GM19438 (cell line): ENCODE measurements around the gene COX4I1.
A peak's percentile ranks its signal among the peaks of the same experiment; 100 is the strongest.
"Not testable (repeated sequence)": the region's sequence is repeated elsewhere in the genome, so short reads cannot be mapped to it uniquely, and the experiment has no call there.

ENCODE experiments used
- ATAC-seq: cut with Tn5 transposase; IDR thresholded peaks from one replicate; pipeline ENCODE4 v1.9.1; 2021; ENCODE audit warnings: low read depth; ENCODE audit not compliant: unreplicated experiment

The COX4I1 gene

GRCh38 chr16:85798283-85798776 is 1.2 kb upstream of the COX4I1 start:
- ATAC-seq = no peak

GRCh38 chr16:85798901-85799496 is 496 bp upstream of the COX4I1 start:
- peak; percentile 12 for ATAC-seq

- ATAC-seq = no peak
Measured at GRCh38 chr16:85800321-85800669, 800 bp downstream of the COX4I1 start.

- no peak for ATAC-seq
Measured at GRCh38 chr16:85803570-85803969, 4.1 kb downstream of the COX4I1 start.

- ATAC-seq = no peak
Measured at GRCh38 chr16:85805442-85806045, 6.0 kb downstream of the COX4I1 start.

- no peak for ATAC-seq
Measured at GRCh38 chr16:85806539-85806938, 7.0 kb downstream of the COX4I1 start.

GRCh38 chr16:85807340-85807739 is 7.8 kb downstream of the COX4I1 start:
- not testable (repeated sequence) for ATAC-seq

- not testable (repeated sequence) for ATAC-seq
Measured at GRCh38 chr16:85808104-85808503, 8.6 kb downstream of the COX4I1 start.

GRCh38 chr16:85808926-85809325 is 9.4 kb downstream of the COX4I1 start:
- ATAC-seq = no peak

GRCh38 chr16:85809645-85810044 is 10.2 kb downstream of the COX4I1 start:
- no peak for ATAC-seq

GRCh38 chr16:85810097-85810741 is 10.7 kb downstream of the COX4I1 start:
- ATAC-seq = no peak

- ATAC-seq = no peak
Measured at GRCh38 chr16:85810742-85811115, 11.2 kb downstream of the COX4I1 start.

- no peak for ATAC-seq
Measured at GRCh38 chr16:85812031-85812807, 12.7 kb downstream of the COX4I1 start.

- ATAC-seq = no peak
Measured at GRCh38 chr16:85812811-85813700, 13.6 kb downstream of the COX4I1 start.

- ATAC-seq = no peak
Measured at GRCh38 chr16:85816159-85816558, 16.7 kb downstream of the COX4I1 start.

- ATAC-seq = not testable (repeated sequence)
Measured at GRCh38 chr16:85817195-85817594, 17.7 kb downstream of the COX4I1 start.

GRCh38 chr16:85819245-85819644 is 19.8 kb downstream of the COX4I1 start:
- ATAC-seq = no peak

- ATAC-seq = no peak
Measured at GRCh38 chr16:85819771-85820170, 20.3 kb downstream of the COX4I1 start.

GRCh38 chr16:85820604-85821372 is 21.3 kb downstream of the COX4I1 start:
- ATAC-seq = no peak
